Measurements from ENCODE around the gene MRPL46.

GRCh38 chr15:88513195-88513594, 46.0 kb upstream of the MRPL46 start:
- TF ChIP-seq SIN3A (IDR thresholded peaks at IDR 0.05; ENCODE audit: borderline replicate concordance, insufficient read depth, low read length), result no peak
- TF ChIP-seq REST (IDR thresholded peaks at IDR 0.05; ENCODE audit: insufficient read depth in 1 of 2, low read depth in 2 of 2, low read length in 2 of 2), result no peak

All from PFSK-1 (cell line).